Limb (tissue), 2 donors: ENCODE results near the gene FHOD3.
"Not testable (repeated sequence)": the region's sequence is repeated elsewhere in the genome, so short reads cannot be mapped to it uniquely, and the experiment has no call there.

Experiments
- DNase-seq, 2 donors: peaks; one replicate each; pipeline ENCODE4 v3.0.0-alpha.2; 2016; ENCODE audit errors: extremely low spot score in 2 of 2

Gene FHOD3

GRCh38 chr18:36702401-36703013, 405.0 kb downstream of the FHOD3 start:
- DNase-seq, result no peak

GRCh38 chr18:36704156-36704555, 406.6 kb downstream of the FHOD3 start:
- DNase-seq, result no peak

GRCh38 chr18:36706134-36706881, 408.8 kb downstream of the FHOD3 start:
- no peak for DNase-seq

GRCh38 chr18:36708366-36708765, 410.9 kb downstream of the FHOD3 start:
- DNase-seq, result no peak

- DNase-seq, result no peak
These were observed 411.8 kb downstream of the FHOD3 start for GRCh38 chr18:36709315-36709714.

- DNase-seq, result no peak
These were observed 413.7 kb downstream of the FHOD3 start for GRCh38 chr18:36711014-36711725.

GRCh38 chr18:36711813-36712444, 414.4 kb downstream of the FHOD3 start:
- no peak for DNase-seq

GRCh38 chr18:36714476-36714875, 417.0 kb downstream of the FHOD3 start:
- no peak for DNase-seq

GRCh38 chr18:36717422-36718110, 420.1 kb downstream of the FHOD3 start:
- no peak for DNase-seq

GRCh38 chr18:36718705-36719328, 421.3 kb downstream of the FHOD3 start:
- DNase-seq, result no peak

GRCh38 chr18:36719630-36720029, 422.1 kb downstream of the FHOD3 start:
- no peak for DNase-seq

GRCh38 chr18:36721351-36721750, 423.8 kb downstream of the FHOD3 start:
- DNase-seq, result not testable (repeated sequence)

- DNase-seq, result no peak
These were observed 426.7 kb downstream of the FHOD3 start for GRCh38 chr18:36724169-36724568.

GRCh38 chr18:36724591-36725001, 427.1 kb downstream of the FHOD3 start:
- DNase-seq, result no peak

GRCh38 chr18:36728345-36728744, 430.8 kb downstream of the FHOD3 start:
- no peak for DNase-seq

- no peak for DNase-seq
These were observed 431.7 kb downstream of the FHOD3 start for GRCh38 chr18:36729197-36729596.

- no peak for DNase-seq
These were observed 434.8 kb downstream of the FHOD3 start for GRCh38 chr18:36732264-36732663.

- no peak for DNase-seq
These were observed 435.6 kb downstream of the FHOD3 start for GRCh38 chr18:36733150-36733549.

- no peak for DNase-seq
These were observed 437.1 kb downstream of the FHOD3 start for GRCh38 chr18:36734596-36734995.

- no peak for DNase-seq
These were observed 437.6 kb downstream of the FHOD3 start for GRCh38 chr18:36735130-36735529.

GRCh38 chr18:36736094-36736493, 438.6 kb downstream of the FHOD3 start:
- DNase-seq, result no peak
